WI38 (cell line): ENCODE measurements around the gene FATE1.

Experiments
- H3K4me3 ChIP-seq: 2 replicates; pipeline ENCODE4 v1.5.1; 2011; ENCODE audit warnings: low read depth, mild to moderate bottlenecking, control low read depth, low read length
- TF ChIP-seq, protein P1 (sequence below): IDR thresholded peaks from 2 replicates; pipeline ENCODE4 v1.5.1; 2012; ENCODE audit warnings: low read depth, mild to moderate bottlenecking, control low read depth, low read length

Gene FATE1

DNA sequence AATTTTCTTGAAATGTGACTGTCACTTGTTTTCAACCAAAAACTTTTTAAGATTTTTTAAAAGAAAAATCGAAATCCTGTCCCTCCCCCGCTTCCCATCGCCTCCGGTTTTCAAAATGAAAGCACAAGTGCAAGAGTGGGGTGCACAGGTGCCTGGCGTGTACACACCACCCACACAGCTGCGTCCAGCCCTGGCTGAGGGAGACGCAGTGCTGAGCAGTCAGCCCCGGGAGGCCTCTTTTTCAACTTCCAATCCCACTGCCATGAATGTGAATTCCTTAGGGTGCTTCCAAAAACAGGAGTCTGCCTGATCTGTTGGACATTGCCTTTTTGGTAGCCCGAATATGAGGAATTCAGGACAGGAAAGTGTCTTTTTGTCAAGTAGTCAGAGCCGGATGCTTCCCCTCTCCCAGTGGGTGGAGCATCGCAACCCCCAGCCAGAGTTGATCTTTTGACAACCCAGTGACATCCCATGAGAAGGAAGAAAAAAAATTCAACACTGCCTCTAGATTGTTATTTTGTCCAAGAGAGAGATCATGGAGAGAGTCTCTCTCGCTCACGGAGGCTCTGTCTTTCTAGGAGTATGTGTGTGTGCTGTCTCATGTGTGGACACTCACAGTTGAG is 11.7 kb upstream of the FATE1 start:
- H3K4me3 ChIP-seq, result no peak overlapping the region

DNA sequence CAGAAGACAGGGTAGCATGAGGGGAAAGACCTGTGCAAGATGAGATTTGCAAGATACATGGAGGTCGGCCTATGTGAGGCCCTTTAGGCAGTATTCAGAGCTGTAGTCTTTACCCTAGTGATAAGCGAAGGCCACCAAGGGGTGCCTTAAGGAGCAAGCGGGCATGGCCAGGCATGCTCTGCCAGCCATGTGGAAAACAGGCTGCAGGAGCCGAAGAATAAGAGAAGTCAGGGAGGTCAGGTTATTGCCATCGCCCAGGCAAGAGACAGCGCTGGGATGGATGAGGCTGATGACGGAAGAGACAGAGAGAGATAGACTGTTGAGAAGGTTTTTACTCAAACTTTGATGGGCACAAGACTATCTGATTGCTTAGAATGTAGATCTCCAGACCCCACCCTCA is 7.0 kb upstream of the FATE1 start:
- TF ChIP-seq, protein P1, sequence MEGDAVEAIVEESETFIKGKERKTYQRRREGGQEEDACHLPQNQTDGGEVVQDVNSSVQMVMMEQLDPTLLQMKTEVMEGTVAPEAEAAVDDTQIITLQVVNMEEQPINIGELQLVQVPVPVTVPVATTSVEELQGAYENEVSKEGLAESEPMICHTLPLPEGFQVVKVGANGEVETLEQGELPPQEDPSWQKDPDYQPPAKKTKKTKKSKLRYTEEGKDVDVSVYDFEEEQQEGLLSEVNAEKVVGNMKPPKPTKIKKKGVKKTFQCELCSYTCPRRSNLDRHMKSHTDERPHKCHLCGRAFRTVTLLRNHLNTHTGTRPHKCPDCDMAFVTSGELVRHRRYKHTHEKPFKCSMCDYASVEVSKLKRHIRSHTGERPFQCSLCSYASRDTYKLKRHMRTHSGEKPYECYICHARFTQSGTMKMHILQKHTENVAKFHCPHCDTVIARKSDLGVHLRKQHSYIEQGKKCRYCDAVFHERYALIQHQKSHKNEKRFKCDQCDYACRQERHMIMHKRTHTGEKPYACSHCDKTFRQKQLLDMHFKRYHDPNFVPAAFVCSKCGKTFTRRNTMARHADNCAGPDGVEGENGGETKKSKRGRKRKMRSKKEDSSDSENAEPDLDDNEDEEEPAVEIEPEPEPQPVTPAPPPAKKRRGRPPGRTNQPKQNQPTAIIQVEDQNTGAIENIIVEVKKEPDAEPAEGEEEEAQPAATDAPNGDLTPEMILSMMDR, result no peak
- no peak overlapping the region for H3K4me3 ChIP-seq

More for the DNA sequence above, 11.7 kb upstream of the FATE1 start:
- TF ChIP-seq, protein P1, result no peak

DNA sequence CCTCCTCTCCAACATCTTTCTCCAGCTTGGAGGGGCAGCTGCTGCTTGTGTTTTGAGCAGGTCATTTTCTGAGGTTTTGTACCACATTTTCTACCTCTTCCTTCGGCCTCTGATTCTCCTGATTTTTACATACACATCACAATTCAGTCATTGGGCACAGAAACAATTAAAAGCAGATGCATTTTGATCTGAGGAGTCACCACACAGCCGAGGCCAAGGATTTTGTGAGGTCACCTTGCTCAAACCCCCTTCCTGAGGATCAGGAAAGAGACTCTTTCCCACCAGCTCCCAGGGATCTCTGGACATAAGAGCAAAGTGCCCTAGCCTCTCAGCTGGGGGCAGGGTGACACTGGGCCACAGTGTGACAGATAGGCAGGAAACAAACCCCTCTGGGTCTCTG is 5.4 kb upstream of the FATE1 start:
- H3K4me3 ChIP-seq, result no peak overlapping the region
- TF ChIP-seq, protein P1, result no peak

DNA sequence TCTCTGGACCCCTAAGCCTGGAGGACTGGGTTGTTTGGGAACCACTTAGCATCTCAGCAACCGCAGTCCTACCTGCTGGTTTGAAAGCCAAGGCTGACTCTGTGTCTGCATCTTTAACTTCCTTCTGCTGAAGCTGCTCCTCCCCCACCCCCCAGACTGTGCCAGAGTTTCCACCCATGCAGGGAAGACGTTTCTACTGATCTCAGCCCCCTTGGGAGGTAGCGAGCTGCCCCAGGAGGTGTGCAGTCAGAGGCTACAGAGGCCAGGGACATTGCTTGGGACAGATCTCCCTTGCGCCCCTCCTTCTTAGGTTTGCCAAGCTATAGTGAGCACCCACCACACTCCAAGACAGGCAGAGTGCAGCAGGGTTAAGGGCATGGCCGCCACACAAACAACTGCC is 4.7 kb upstream of the FATE1 start:
- TF ChIP-seq, protein P1, result no peak

DNA sequence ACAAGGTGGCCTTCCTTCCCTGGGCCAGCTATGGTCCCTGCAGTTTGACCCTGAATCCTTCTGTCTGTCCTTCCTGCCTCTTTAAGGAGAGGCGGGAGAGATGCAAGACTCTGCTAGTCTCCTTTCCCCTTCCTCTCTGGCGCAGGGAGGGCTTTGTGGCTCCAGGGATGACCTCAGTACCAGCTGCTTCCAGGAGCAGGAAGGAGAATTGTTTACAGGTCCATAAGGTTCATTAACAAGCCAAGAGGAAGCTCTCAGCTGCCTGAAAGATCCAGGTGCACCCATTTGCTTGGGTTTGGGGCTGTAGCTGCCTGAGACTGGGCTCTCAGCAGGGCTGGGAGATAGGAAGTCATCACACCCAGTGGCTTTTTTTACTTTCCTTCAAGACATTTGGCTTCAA is 4.0 kb upstream of the FATE1 start:
- H3K4me3 ChIP-seq, result no peak overlapping the region
- TF ChIP-seq, protein P1, result no peak

More for the DNA sequence above, 4.7 kb upstream of the FATE1 start:
- H3K4me3 ChIP-seq, result no peak overlapping the region

DNA sequence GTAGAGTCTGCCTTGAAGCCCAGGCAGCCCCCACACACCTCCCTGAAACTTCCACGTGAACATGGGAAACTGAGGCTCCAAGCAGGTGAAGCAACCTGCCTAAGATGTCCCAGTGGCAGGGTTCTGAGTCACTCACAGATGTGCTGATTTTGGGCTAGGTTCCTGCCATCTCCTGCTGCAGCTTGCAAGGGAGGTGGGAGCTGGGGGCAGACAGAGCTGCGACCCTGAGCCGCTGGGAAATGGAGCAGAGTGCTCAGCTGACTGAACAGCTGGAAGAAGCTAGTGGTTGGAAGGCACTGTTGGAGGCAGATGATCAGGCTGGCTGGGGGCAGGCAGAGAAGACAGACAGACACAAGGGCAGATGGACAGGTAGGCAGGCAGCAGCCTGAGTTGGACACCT is 3.6 kb upstream of the FATE1 start:
- H3K4me3 ChIP-seq, result no peak overlapping the region
- TF ChIP-seq, protein P1, result no peak

DNA sequence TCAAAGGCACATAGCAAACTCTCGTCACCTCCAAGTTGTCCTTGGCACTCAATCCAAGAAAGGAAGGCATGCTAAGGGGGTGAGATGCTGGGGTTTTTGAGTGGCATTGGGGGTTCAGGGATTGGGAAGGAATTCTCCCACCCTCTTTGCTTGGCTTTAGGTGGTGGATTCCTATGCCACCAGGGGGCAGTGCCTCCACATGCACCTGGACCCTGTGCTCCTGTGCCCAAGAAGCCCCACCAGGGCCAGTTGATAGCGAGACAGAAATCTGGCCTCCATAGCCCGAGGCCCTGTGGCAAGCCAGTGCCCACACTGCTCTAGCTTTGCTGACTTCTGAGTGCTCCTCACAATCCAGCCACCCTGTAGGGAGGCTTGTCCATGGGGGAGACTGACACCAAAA is 2.0 kb upstream of the FATE1 start:
- TF ChIP-seq, protein P1, result peak; percentile 12; the same call in 1 of the 2 replicates
- no peak overlapping the region for H3K4me3 ChIP-seq
